K562 (cell line): ENCODE measurements around the gene EHBP1L1. TPM values are rescaled to one million over a fixed set of nuclear protein-coding genes. Genes with fewer than 3 reads are reported as not detected.

Experiments used
- CCAR2 ChIP-seq: fragments of 200-400 bp; formaldehyde crosslinking; IDR thresholded peaks from 2 replicates; pipeline ENCODE4 v1.6.1; 2017; ENCODE audit warnings: mild to moderate bottlenecking, low read depth, low read length
- CHCHD3 ChIP-seq: fragments of 250-450 bp; sonication (Bioruptor Pico); IDR thresholded peaks from 2 replicates; pipeline ENCODE4 v2.1.2; 2022; ENCODE audit warnings: mild to moderate bottlenecking
- DPF2 ChIP-seq: fragments of 450-650 bp; IDR thresholded peaks from 2 replicates; pipeline ENCODE4 v1.6.1; 2016
- EWSR1 ChIP-seq: fragments of 450-650 bp; IDR thresholded peaks from 2 replicates; pipeline ENCODE4 v1.6.1; 2018; ENCODE audit warnings: borderline replicate concordance, mild to moderate bottlenecking, low read depth, moderate library complexity; ENCODE audit not compliant: partially characterized antibody
- FOXJ2 ChIP-seq: fragments of 200-800 bp; sonication (Bioruptor generic); IDR thresholded peaks from 2 replicates; pipeline ENCODE4 v1.6.1; 2016; ENCODE audit warnings: missing genetic modification characterization, missing compliant biosample characterization
- HDAC2 ChIP-seq: fragments of 450-650 bp; IDR thresholded peaks from 2 replicates; pipeline ENCODE4 v1.6.1; 2016; ENCODE audit warnings: mild to moderate bottlenecking
- JUND ChIP-seq, 2 experiments: IDR thresholded peaks; 2 replicates in 1 of 2; 3 replicates in 1 of 2; pipeline ENCODE4 v1.6.1; 2011; ENCODE audit warnings: borderline replicate concordance in 2 of 2, low read depth in 2 of 2, low read length in 2 of 2, improper control_type of control experiment in 1 of 2, missing biosample characterization in 1 of 2, missing genetic modification characterization in 1 of 2, missing genetic modification reagents in 1 of 2
- MCM7 ChIP-seq, 2 experiments: fragments of 450-650 bp; IDR thresholded peaks; 2 replicates each; pipeline ENCODE4 v1.6.1; 2016 to 2018
- MITF ChIP-seq: IDR thresholded peaks from 2 replicates; pipeline ENCODE4 v1.6.1; 2014; ENCODE audit warnings: antibody characterized with exemption
- NFIC ChIP-seq: fragments of 450-650 bp; IDR thresholded peaks from 2 replicates; pipeline ENCODE4 v1.6.1; 2017; ENCODE audit warnings: mild to moderate bottlenecking, inconsistent platforms
- NR1H2 ChIP-seq: sonication (generic); formaldehyde crosslinking; IDR thresholded peaks from 2 replicates; pipeline ENCODE4 v1.4.0; 2020; ENCODE audit warnings: mild to moderate bottlenecking, missing genetic modification reagents
- NR2C2 ChIP-seq, 2 experiments: fragments of 200-800 bp in 1 of 2; sonication (Bioruptor generic) in 1 of 2; sonication (generic) in 1 of 2; formaldehyde crosslinking in 1 of 2; IDR thresholded peaks; 2 replicates each; pipeline versions ENCODE4 v1.6.1 to v1.8.0; 2016 to 2022; ENCODE audit warnings: mild to moderate bottlenecking in 1 of 2, missing compliant biosample characterization in 1 of 2, missing genetic modification characterization in 1 of 2, missing genetic modification reagents in 1 of 2
- POLR3A ChIP-seq: IDR thresholded peaks from 2 replicates; pipeline ENCODE4 v1.6.1; 2011; ENCODE audit warnings: borderline replicate concordance, mild to moderate bottlenecking, moderate library complexity; ENCODE audit not compliant: insufficient read length, insufficient read depth; ENCODE audit errors: extremely low read depth
- PTRF ChIP-seq: fragments of 450-650 bp; IDR thresholded peaks from 2 replicates; pipeline ENCODE4 v1.6.1; 2016; ENCODE audit warnings: mild to moderate bottlenecking, missing genetic modification characterization, missing compliant biosample characterization
- SAP30 ChIP-seq: fragments of 200-600 bp; sonication (generic); IDR thresholded peaks from 2 replicates; pipeline ENCODE4 v1.6.1; 2012; ENCODE audit warnings: borderline replicate concordance, low read depth, mild to moderate bottlenecking, moderate library complexity, low read length, control low read depth, inconsistent platforms; ENCODE audit not compliant: insufficient read depth, poor library complexity, severe bottlenecking
- U2AF2 ChIP-seq: fragments of 200-400 bp; formaldehyde crosslinking; optimal IDR thresholded peaks from 2 replicates; pipeline ENCODE3; 2017; ENCODE audit warnings: low read depth, mild to moderate bottlenecking, low read length
- YY1 ChIP-seq, 3 experiments: IDR thresholded peaks; 2 replicates each; pipeline ENCODE4 v1.6.1; 2011; ENCODE audit warnings: low read length in 2 of 3, mild to moderate bottlenecking in 2 of 3, moderate library complexity in 2 of 3, borderline replicate concordance in 1 of 3, control low read depth in 1 of 3, low read depth in 1 of 3; ENCODE audit not compliant: insufficient read depth in 3 of 3, insufficient replicate concordance in 2 of 3, control insufficient read depth in 1 of 3, insufficient read length in 1 of 3; ENCODE audit errors: extremely low read depth in 1 of 3
- ZNF239 ChIP-seq: fragments of 250-450 bp; sonication (Bioruptor Pico); IDR thresholded peaks from 2 replicates; pipeline ENCODE4 v1.4.0; 2020; ENCODE audit warnings: mild to moderate bottlenecking
- ZNF253 ChIP-seq: fragments of 250-450 bp; sonication (Bioruptor Pico); conservative IDR thresholded peaks from 2 replicates; pipeline ENCODE4 v1.6.1; 2021; ENCODE audit warnings: mild to moderate bottlenecking
- polyA plus RNA-seq, 8 experiments: library from polyadenylated mRNA; depleted of rRNA in 4 of 8; stranded (reverse) in 5 of 8; unstranded in 3 of 8; fragments of >200 nt; fragmentation: Nextera tagmentation in 2 of 8; fragmentation: Illumina TruSeq in 1 of 8; extraction: Ambion mirVana in 2 of 8; extraction: Trizol in 1 of 8; gene quantifications; 2 replicates each; pipeline versions ENCODE4 v1.2.1 to v1.2.3, GENCODE V29; 2011 to 2014; ENCODE audit warnings: inconsistent platforms in 1 of 8, missing spikeins in 1 of 8
- total RNA-seq, 7 experiments: library from RNA; depleted of rRNA in 6 of 7; stranded (reverse); fragments of >200 nt in 6 of 7; fragmentation: Illumina TruSeq in 2 of 7; extraction: Trizol in 2 of 7; gene quantifications; 2 replicates each; pipeline versions ENCODE4 v1.2.1 to v1.2.3, GENCODE V29; 2011 to 2021; ENCODE audit warnings: low replicate concordance in 1 of 7
- TF ChIP-seq, protein P1 (sequence below), 3 experiments: fragments of 200-800 bp in 1 of 3; fragments of 250-450 bp in 1 of 3; fragments of 450-650 bp in 1 of 3; sonication (Bioruptor Pico) in 1 of 3; sonication (Bioruptor generic) in 1 of 3; formaldehyde crosslinking in 1 of 3; IDR thresholded peaks; 2 replicates each; pipeline versions ENCODE4 v1.6.1 to v1.8.0; 2016 to 2022; ENCODE audit warnings: mild to moderate bottlenecking in 2 of 3, missing genetic modification characterization in 2 of 3, missing compliant biosample characterization in 1 of 3, moderate library complexity in 1 of 3

The EHBP1L1 gene
- total and polyA plus RNA-seq, 9 of the 15 experiments (the other 6 are each of a cell fraction or from before 2014, with no cell fraction given) = 0.03 to 87.1 (median 26.3) TPM

- TF ChIP-seq, protein P1, sequence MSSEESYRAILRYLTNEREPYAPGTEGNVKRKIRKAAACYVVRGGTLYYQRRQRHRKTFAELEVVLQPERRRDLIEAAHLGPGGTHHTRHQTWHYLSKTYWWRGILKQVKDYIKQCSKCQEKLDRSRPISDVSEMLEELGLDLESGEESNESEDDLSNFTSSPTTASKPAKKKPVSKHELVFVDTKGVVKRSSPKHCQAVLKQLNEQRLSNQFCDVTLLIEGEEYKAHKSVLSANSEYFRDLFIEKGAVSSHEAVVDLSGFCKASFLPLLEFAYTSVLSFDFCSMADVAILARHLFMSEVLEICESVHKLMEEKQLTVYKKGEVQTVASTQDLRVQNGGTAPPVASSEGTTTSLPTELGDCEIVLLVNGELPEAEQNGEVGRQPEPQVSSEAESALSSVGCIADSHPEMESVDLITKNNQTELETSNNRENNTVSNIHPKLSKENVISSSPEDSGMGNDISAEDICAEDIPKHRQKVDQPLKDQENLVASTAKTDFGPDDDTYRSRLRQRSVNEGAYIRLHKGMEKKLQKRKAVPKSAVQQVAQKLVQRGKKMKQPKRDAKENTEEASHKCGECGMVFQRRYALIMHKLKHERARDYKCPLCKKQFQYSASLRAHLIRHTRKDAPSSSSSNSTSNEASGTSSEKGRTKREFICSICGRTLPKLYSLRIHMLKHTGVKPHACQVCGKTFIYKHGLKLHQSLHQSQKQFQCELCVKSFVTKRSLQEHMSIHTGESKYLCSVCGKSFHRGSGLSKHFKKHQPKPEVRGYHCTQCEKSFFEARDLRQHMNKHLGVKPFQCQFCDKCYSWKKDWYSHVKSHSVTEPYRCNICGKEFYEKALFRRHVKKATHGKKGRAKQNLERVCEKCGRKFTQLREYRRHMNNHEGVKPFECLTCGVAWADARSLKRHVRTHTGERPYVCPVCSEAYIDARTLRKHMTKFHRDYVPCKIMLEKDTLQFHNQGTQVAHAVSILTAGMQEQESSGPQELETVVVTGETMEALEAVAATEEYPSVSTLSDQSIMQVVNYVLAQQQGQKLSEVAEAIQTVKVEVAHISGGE (CRISPR knock-in tag; IDR thresholded peaks at IDR 0.05) = peak in 1 of 3 experiments; percentile 32; a peak in 1 of 6 replicates
- TF ChIP-seq FOXJ2 (tag) (no peak), MITF (peak; percentile 65; the same call in 1 of the 2 replicates), NR1H2 (no peak), HDAC2 (peak; percentile 90), ZNF253 (no peak), ZNF239 (CRISPR knock-in tag) (no peak), DPF2 (peak; percentile 89), SAP30 (peak; percentile 20), CCAR2 (no peak), CHCHD3 (no peak), EWSR1 (no peak), U2AF2 (no peak), POLR3A (no peak), MCM7 (IDR thresholded peaks at IDR 0.05) (no peak), YY1 (IDR thresholded peaks at IDR 0.05; ENCODE audit: borderline replicate concordance in 1 of 3, control insufficient read depth in 1 of 3, extremely low read depth in 1 of 3, insufficient read depth in 3 of 3, insufficient read length in 1 of 3, insufficient replicate concordance in 2 of 3, low read depth in 1 of 3, low read length in 2 of 3) (peak in 1 of 3 experiments; percentile 76), NR2C2 (CRISPR knock-in tag; IDR thresholded peaks at IDR 0.05) (no peak), NR2C2 (tag; IDR thresholded peaks at IDR 0.05) (peak; percentile 23; the same call in 1 of the 2 replicates), PTRF (tag) (no peak), JUND (IDR thresholded peaks at IDR 0.05; ENCODE audit: borderline replicate concordance, low read depth, low read length) (peak; percentile 42; the same call in 1 of the 2 replicates), JUND (tag; IDR thresholded peaks at IDR 0.05; ENCODE audit: borderline replicate concordance, low read depth, low read length) (no peak; the same call in 2 of the 3 replicates), NFIC (peak; percentile 79)
These were observed 60.5 kb downstream of the EHBP1L1 start (continued) for GRCh38 chr11:65636108-65637031.
